ENCODE measurements around the gene SMAD4. TPM values are rescaled to one million over a fixed set of nuclear protein-coding genes. Genes with fewer than 3 reads are reported as not detected.

Gene SMAD4
- total RNA-seq, 1 experiment from 2014 or later = 172 TPM

GRCh38 chr18:51039138-51040112, 9.4 kb downstream of the SMAD4 start:
- Histone ChIP-seq H2BK120ac (ENCODE audit: low read depth, low read length, poor library complexity, severe bottlenecking) (no peak overlapping the region), H4K91ac (ENCODE audit: insufficient read length, low read depth, low read length) (no peak overlapping the region), H4K5ac (ENCODE audit: insufficient read length, low read depth, low read length) (no peak overlapping the region), H3K18ac (ENCODE audit: insufficient read length, low read depth, low read length) (no peak overlapping the region), H3K56ac (ENCODE audit: insufficient read length, low read depth, low read length) (no peak overlapping the region), H3K27me3 (ENCODE audit: insufficient read depth, low read length) (no peaks in the 10 kb centered on the region), H3K23ac (ENCODE audit: insufficient read length, low read depth, low read length) (no peak overlapping the region), H2AFZ (ENCODE audit: low read length) (no peak overlapping the region), H2AK5ac (ENCODE audit: insufficient read length, low read length) (no peak overlapping the region), H2BK15ac (ENCODE audit: low read depth, low read length) (no peak overlapping the region), H3K79me2 (ENCODE audit: insufficient read depth, low read length) (peaks cover 59% of the 10 kb centered on the region), H3K9ac (ENCODE audit: extremely low read depth, insufficient read length, low read length) (no peak overlapping the region), H3K23me2 (ENCODE audit: insufficient read length, low read depth, low read length, poor library complexity, severe bottlenecking) (no peaks in the 10 kb centered on the region), H3K9me3 (ENCODE audit: control insufficient read depth, low read depth, low read length) (no peaks in the 10 kb centered on the region), H3K4ac (ENCODE audit: low read depth, low read length) (no peak overlapping the region), H2BK12ac (ENCODE audit: insufficient read length, low read depth, low read length) (no peak overlapping the region), H4K20me1 (ENCODE audit: control insufficient read depth, insufficient read depth, insufficient read length) (no peaks in the 10 kb centered on the region), H3T11ph (ENCODE audit: low read length) (no peak overlapping the region), H3K14ac (ENCODE audit: insufficient read depth, low read length) (no peak overlapping the region), H4K8ac (replicated peaks; ENCODE audit: insufficient read length, low read depth, low read length) (no peak overlapping the region), H2BK20ac (ENCODE audit: low read depth, low read length, poor library complexity, severe bottlenecking) (no peak overlapping the region), H3K4me1 (ENCODE audit: insufficient read depth, low read length) (no peaks in the 10 kb centered on the region; the same call in 1 of the 2 replicates), H3K27ac (ENCODE audit: insufficient read length, low read depth, low read length) (no peak overlapping the region), H3K4me2 (ENCODE audit: insufficient read depth, insufficient read length, low read length) (no peak overlapping the region), H2BK5ac (ENCODE audit: insufficient read length, low read length) (no peak overlapping the region), H3K79me1 (ENCODE audit: insufficient read depth, low read depth, low read length, poor library complexity, severe bottlenecking) (peaks cover 2% of the 10 kb centered on the region)
- no CpG with 5 or more reads among the region's 8 CpGs for WGBS (ENCODE audit: extremely low coverage, insufficient read length, low lambda C conversion rate)
- no peak for TF ChIP-seq CTCF (conservative IDR thresholded peaks at IDR 0.05)
- Mint-ChIP-seq H3K27me3 (ENCODE audit: low read depth) (no peaks in the 10 kb centered on the region), H3K4me3 (peak overlapping the region in 1 of 2 experiments; percentile 66; a peak in 3 of 5 replicates), H3K36me3 (ENCODE audit: insufficient read depth in 1 of 3, low read depth in 3 of 3) (peaks cover 3 to 27% (median 8%) of the 10 kb centered on the region in 3 experiments), H3K9me3 (no peaks in the 10 kb centered on the region; a peak in 1 of 5 replicates), H3K27ac (peak overlapping the region; percentile 37 to 78 (median 69); a peak in 4 of 7 replicates), H3K4me1 (peaks cover 67 to 85% of the 10 kb centered on the region in 2 experiments)
- peak; percentile 65 for DNase-seq

Measured in H9 (cell line).